GM12875 (cell line): Measurements from ENCODE around the gene UBE2O.

Source experiments
- H3K4me3 ChIP-seq: one replicate; pipeline ENCODE4 v1.5.1; 2011; ENCODE audit warnings: low read depth, low read length, control low read depth
- CTCF ChIP-seq: IDR thresholded peaks from 2 replicates; pipeline ENCODE4 v1.5.1; 2011; ENCODE audit warnings: low read depth, mild to moderate bottlenecking, control low read depth, inconsistent platforms, low read length, moderate library complexity, borderline replicate concordance; ENCODE audit not compliant: insufficient read depth

Gene UBE2O

DNA sequence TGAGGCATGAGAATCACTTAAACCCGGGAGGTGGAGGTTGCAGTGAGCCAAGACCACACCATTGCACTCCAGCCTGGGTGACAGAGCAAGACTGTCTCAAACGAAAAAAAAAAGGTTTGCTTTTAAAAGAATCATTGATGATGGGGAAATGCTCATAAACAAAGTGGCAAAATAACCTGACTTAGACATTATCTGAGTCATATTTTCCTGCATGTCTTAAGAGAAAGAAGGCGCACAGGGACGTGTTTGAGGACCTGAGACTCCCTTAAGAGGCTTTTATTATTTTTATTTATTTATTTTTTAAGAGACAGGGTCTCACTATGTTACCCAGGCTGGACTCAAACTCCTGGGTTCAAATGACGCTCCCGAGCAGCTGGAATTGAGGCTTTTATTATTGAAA lies 93.6 kb downstream of the UBE2O start:
- TF ChIP-seq CTCF = no peak
- no peak overlapping the region for H3K4me3 ChIP-seq

- TF ChIP-seq CTCF = no peak
- H3K4me3 ChIP-seq = no peak overlapping the region
These were observed 95.3 kb downstream of the UBE2O start for GRCh38 chr17:76357597-76358158.

DNA sequence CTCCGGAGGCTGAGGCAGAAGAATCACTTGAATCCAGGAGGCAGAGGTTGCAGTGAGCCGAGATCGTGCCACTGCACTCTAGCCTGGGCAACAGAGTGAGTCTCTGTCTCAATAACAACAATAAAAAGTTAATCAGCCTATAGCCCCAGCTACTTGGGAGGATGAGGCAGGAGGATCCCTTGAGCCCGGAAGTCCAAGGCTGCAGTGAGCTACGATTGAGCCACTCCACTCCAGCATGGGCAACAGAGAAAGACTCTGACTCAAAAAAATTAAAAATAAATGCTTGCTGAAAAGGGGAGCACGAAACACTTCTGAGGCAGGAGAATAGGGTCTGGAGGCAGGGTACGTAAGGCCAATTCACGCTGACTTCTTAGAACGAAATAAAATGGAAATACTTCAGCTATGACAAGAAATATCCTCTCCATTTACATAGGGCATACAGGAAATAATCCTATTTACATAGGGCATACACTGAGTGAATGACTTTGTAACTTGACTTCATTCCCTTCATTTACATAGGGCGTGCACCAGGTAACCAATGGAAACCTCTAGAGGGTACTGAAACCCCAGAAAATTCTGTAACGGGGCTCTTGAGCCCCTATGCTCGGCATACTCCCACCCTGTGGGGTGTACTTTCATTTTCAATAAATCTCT lies 96.0 kb downstream of the UBE2O start:
- no peak overlapping the region for H3K4me3 ChIP-seq

DNA sequence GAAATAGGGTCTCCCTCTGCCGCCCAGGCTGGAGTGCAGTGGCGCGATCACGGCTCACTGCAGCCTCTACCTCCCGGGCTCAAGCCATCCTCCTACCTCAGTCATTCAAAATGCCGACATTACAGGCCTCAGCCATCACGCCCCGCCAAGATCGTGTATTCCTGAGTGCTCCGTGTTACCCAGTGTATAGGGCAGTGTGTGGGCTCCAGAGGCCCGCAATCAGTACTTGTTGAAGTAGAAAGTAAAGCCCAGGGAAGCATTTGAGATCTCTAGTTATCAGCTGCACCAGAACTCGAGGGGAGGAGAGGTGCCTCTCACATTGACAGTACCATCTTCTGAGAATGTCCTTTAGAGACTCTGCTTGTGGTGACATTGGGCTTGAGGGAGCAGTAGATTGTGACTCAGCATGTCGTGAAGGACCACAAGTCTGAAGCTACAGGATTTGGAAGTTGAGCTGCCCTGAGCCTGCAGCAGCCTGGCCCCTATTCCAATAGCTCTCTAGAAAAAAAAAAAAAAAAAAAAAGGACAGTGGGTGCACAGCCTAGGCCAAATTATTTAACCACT lies 98.1 kb downstream of the UBE2O start:
- no peak overlapping the region for H3K4me3 ChIP-seq
- no peak for TF ChIP-seq CTCF

More for the DNA sequence above, 96.0 kb downstream of the UBE2O start:
- no peak for TF ChIP-seq CTCF

- H3K4me3 ChIP-seq = peak overlapping the region; percentile 94
- no peak for TF ChIP-seq CTCF
These were observed 98.6 kb downstream of the UBE2O start for GRCh38 chr17:76354317-76354729.

GRCh38 chr17:76353599-76354316 lies 99.2 kb downstream of the UBE2O start, which contains the start of gene PRPSAP1:
Gene PRPSAP1, minus strand, starts transcription at chr17:76353916. Its CDS starts 213 bp downstream, at chr17:76353703.
- no peak for TF ChIP-seq CTCF
- H3K4me3 ChIP-seq = peak within 1 kb of the TSS; percentile 94
